ENCODE measurements around the gene COMMD6.
A peak's percentile ranks its signal among the peaks of the same experiment; 100 is the strongest.

The COMMD6 gene

GRCh38 chr13:75541287-75541686, 3.6 kb upstream of the COMMD6 start:
- no peak for DNase-seq (ENCODE audit: low read depth, low spot score)
- H3K4me3 ChIP-seq (ENCODE audit: low read length), result no peak overlapping the region

DNA sequence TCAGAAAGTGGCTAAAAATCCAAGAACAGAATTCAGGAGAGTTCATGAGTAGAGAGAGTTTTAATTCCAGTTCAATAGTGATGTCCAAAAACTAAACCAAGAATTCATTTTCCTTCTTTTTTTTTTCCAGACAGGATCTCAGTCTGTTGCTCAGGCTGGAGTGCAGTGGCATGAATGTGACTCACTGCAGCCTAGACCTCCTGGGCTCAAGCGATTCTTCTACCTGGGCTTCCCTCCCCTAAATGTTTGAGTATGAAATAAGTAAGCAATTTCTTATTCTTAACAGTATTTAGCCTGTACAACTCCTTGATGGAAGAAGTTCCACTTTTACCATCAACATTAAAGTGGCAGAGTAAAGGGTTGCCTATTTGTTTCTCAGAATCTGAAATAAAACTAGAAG, 3.8 kb downstream of the COMMD6 start:
- no peak overlapping the region for H3K4me3 ChIP-seq (ENCODE audit: low read length)
- DNase-seq (ENCODE audit: low read depth, low spot score), result no peak

DNA sequence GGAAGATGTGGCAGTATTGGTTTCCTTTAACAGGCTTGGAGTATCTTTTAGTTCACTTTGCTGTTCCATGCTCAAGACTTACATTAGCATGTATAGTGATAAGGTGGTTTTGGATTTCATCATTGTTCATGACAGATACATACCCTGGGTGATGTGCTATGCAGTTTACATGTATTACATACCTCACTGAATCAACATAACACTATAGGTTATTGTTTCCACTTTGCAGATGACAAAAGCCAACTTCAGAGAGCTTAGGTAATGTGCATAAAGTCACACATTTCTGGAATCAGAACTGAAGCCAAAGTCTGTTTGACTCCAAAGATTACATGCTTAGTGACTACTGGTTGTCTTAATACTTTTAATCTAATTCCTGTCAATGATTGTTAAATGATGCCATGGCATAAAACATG, 7.1 kb downstream of the COMMD6 start:
- DNase-seq (ENCODE audit: low read depth, low spot score), result peak; percentile 28
- H3K4me3 ChIP-seq (ENCODE audit: low read length), result no peak overlapping the region

- no peak for DNase-seq (ENCODE audit: low read depth, low spot score)
- H3K4me3 ChIP-seq (ENCODE audit: low read length), result no peak overlapping the region
These were observed 15.7 kb downstream of the COMMD6 start for GRCh38 chr13:75521956-75522355.

GRCh38 chr13:75518439-75519088, 19.1 kb downstream of the COMMD6 start:
- no peak for DNase-seq (ENCODE audit: low read depth, low spot score)
- H3K4me3 ChIP-seq (ENCODE audit: low read length), result no peak overlapping the region

DNA sequence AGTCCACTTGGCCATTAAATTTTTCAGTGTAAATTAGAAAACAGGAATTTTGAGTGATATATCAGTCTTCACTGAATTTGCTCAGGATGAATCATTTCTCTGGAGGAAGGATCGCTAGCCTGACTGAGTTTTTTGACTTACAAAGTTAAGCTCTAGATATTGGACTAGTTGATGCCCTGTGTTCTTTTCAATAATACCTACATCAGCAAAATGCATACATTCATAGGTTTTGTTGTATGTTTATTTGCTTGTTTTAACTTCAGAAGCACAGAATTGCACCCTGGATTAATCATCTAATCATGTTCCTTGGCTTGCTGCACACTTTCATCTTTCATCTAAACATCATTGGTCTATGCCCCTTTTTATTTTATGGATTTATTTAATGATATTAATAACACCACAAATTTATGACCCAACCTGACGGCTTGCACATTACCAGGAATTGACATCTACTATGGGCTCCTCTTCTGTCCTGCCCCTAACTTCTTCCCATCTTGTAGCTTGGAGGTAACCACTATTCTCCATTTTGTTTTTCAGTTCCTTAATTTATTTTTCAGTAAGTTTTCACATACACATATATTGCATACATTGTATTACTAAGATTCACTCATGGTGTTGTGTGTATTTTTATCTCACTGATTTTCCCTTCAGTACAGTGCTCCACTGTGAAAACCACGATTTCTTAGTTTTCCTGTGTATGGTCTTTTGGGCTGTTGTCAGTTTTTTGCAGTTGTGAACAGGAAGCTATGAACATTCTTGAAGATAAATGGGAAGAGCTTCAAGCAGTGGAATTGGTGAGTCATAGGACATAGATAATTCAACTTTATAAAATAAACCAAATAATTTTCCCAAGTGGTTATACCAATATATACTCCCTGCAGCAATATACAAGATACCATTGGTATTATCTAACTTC, 23.3 kb downstream of the COMMD6 start:
- H3K4me3 ChIP-seq (ENCODE audit: low read length), result no peak overlapping the region
- no peak for DNase-seq (ENCODE audit: low read depth, low spot score)

- no peak overlapping the region for H3K4me3 ChIP-seq (ENCODE audit: low read length)
- no peak for DNase-seq (ENCODE audit: low read depth, low spot score)
These were observed 24.4 kb downstream of the COMMD6 start for GRCh38 chr13:75513271-75513670.

DNA sequence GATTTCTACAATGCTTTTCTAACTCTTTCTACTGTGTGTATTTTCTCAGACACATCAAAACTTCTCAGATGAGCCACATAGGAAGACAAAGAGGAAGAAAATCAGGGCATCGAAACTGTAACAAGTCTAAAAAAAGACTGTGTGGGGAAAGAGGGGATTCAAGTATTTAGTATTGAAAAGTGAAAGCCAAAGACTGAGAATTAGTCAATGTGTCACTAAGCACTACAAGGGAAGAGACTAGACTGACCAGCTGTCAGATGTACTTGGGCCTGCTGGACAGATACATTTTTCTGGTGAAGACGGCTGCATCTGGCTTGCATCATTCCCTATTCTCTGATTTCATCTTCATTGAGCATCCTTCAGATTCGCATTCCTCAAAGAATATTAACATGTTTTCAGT, 25.4 kb downstream of the COMMD6 start:
- no peak overlapping the region for H3K4me3 ChIP-seq (ENCODE audit: low read length)
- no peak for DNase-seq (ENCODE audit: low read depth, low spot score)

DNA sequence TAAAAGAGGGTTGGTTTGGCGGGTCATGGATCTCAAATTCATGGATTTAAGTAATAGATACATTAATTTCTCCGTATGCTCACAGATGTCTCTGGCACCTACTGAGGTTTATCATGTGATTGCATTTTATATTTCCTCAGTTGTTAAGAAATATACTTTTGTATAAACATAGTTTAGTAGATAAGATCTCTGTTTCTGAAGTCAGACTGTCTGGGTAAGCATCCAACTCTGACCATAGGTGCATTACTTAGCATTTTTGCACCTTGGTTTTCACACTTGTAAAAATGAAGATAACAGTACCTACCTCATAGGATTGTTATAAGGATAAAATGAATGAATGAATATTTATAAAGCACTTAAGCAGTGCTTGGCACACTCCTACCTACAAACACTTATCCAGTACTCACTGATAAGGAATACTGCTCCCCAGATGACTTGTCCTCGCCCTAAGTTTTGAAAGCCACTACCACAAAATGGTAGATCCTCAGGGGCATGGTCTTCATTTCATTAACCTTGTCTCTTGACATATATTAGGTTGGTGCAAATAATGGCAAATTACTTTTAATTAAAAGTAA, 26.5 kb downstream of the COMMD6 start:
- no peak for DNase-seq (ENCODE audit: low read depth, low spot score)
- no peak overlapping the region for H3K4me3 ChIP-seq (ENCODE audit: low read length)

- no peak overlapping the region for H3K4me3 ChIP-seq (ENCODE audit: low read length)
These were observed 29.6 kb downstream of the COMMD6 start for GRCh38 chr13:75508002-75508548.

DNA sequence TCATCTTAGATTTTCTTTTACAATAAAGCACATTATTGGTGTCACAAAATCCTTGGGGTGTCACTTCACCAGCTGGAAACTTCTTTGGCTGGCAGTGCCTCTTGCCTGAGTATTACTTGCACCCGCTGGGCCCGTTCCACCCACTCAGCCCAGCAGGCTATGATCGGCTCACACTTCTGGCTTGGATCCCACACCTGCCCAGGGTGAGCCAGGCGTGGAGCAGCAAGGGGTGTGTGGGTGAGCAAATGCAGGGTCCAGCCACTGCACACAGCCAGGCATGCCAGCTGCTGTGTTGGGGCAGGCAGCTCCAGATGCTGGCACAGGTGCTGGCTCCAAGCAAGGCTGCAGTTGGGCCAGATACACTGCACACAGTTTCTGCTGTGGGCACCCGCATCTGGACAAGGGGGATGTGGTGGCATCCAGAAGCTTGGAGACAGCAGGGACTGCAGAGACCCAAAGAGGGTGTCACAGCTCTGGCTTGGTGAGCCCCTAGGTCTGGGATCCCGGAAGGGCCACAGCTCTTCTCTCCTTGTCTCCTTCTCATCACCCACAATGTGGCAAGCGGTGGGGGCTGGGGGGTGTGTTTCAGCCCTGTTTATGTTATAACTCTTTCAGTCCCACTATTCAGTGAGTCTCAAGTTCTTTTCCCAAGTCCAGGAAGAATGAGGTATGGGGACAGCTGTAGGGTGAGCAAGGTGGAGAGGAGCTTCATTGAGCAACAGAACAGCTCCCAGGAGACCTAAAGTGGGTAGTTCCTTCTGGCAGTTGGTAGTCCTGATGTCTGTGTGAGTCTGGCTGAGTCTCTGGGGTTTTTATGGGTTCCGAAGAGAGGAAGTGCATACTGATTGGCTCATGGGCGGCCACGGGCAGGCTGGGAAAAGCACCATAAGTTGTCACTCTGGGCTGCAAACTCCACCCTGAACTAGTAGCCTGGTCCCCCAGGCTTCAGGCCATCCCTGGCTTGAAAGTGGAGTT, 30.3 kb downstream of the COMMD6 start:
- no peak overlapping the region for H3K4me3 ChIP-seq (ENCODE audit: low read length)
- DNase-seq (ENCODE audit: low read depth, low spot score), result no peak

More at GRCh38 chr13:75508002-75508548, 29.6 kb downstream of the COMMD6 start:
- no peak for DNase-seq (ENCODE audit: low read depth, low spot score)

- H3K4me3 ChIP-seq (ENCODE audit: low read length), result no peak overlapping the region
- DNase-seq (ENCODE audit: low read depth, low spot score), result no peak
These were observed 31.6 kb downstream of the COMMD6 start for GRCh38 chr13:75506018-75506417.

DNA sequence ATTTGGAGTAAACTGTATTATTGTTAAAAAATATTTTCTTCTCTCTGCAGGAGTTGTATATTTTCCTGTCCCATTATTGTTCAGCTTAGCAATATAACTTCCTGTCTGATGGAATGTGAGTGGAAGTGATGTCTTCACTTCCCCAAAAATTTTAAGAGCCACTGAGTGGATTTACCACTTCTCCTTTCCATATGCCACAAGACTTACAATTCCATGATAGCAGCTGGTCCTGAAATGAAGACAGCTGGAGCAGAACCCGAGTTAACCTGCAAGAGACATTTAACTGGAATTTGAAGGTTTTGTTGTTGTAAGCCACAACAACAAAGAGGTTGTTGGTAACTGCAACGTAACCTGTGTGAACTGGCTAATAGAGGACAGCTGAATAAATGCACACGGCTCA, 32.3 kb downstream of the COMMD6 start:
- H3K4me3 ChIP-seq (ENCODE audit: low read length), result no peak overlapping the region
- DNase-seq (ENCODE audit: low read depth, low spot score), result no peak

DNA sequence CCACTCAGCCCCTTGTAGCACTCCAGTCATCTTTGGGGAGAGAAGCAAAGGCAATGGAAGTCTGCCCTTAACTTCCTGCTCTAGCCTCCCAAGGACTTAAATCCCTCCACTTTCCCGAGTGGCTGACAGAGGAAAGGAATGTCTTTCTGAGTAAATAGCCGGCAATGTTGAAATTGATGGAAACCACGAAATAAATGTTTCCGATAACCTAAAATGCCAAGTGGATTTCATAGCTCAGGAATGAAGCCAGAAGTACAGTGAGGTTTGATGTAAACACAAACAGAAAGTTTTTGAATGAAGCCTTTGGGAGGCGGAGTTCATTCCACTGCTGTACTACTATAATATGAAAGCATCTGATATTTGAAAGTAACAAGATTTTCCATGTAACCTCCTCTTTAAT, 41.7 kb downstream of the COMMD6 start:
- no peak for DNase-seq (ENCODE audit: low read depth, low spot score)
- H3K4me3 ChIP-seq (ENCODE audit: low read length), result no peak overlapping the region

DNA sequence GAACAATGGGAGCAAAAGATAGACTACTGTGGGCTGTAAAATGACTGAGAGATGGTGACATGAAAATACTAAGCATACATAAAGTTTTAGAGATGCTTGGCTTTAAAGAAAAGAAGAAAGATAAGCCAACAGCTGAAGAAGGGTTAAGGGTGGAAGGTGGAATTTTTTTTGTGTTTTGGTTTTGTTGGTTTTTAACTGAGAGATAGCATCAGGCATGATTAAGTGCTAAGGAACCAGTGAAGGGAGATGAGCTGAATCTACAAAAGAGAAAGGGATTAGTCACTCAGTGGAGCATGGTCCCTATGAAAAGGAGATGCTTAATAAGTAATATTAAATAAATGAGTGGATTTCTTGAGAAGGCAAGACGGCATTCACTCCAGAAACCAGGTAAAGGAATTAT, 43.1 kb downstream of the COMMD6 start:
- H3K4me3 ChIP-seq (ENCODE audit: low read length), result no peak overlapping the region
- peak; percentile 21 for DNase-seq (ENCODE audit: low read depth, low spot score)

GRCh38 chr13:75493156-75493555, 44.5 kb downstream of the COMMD6 start:
- no peak for DNase-seq (ENCODE audit: low read depth, low spot score)
- H3K4me3 ChIP-seq (ENCODE audit: low read length), result no peak overlapping the region

DNA sequence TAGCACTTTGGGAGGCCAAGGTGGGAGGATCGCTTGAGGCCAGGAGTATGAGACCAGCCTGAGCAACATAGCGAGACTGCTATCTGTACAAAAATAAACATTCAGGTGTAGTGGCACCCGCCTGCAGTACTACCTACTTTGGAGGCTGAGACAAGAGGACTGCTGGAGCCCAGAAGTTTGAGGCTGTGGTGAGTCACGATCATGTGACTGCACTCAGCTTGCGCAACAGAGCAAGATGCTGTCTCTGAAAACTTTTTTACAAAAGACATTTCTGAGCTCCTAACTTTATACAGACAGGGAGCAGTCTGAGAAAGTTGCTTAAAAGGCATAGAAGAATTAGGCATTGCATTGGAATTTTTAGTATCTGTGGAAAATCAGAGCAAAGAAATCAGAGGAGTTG, 45.3 kb downstream of the COMMD6 start:
- DNase-seq (ENCODE audit: low read depth, low spot score), result no peak
- H3K4me3 ChIP-seq (ENCODE audit: low read length), result no peak overlapping the region

DNA sequence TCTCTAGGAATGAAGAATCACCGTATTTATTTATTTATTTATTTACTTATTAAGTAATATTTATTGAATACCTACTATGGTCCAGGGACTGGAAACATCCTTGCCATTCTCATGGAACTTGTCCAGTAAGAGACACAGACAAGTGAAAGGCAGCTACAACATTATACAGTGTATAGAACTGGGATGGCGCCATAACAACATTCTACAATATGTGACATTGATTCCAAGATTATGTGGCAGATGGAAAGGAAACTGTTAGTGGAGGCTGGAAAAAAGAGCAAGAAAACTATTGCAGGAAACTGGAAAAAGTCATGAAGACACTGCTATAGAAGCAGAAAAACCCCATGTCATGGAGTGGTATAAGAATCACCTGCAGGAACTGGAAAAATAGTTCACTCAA, 46.3 kb downstream of the COMMD6 start:
- no peak overlapping the region for H3K4me3 ChIP-seq (ENCODE audit: low read length)
- no peak for DNase-seq (ENCODE audit: low read depth, low spot score)
